ENCODE results near the gene ARID1B.

The ARID1B gene

GRCh38 chr6:156946370-156946936 lies 169.3 kb downstream of the ARID1B start:
- no peak overlapping the region for H3K4me3 ChIP-seq (ENCODE audit: control insufficient read depth, low read depth, low read length)
- no peak for TF ChIP-seq CTCF (IDR thresholded peaks at IDR 0.05; ENCODE audit: control insufficient read depth, insufficient read depth, low read depth, low read length, missing control alignments)

GRCh38 chr6:156948277-156948676 lies 171.1 kb downstream of the ARID1B start:
- DNase-seq (ENCODE audit: low read depth) = no peak
- no peak for TF ChIP-seq CTCF (IDR thresholded peaks at IDR 0.05; ENCODE audit: control insufficient read depth, insufficient read depth, low read depth, low read length, missing control alignments)
- H3K4me3 ChIP-seq (ENCODE audit: control insufficient read depth, low read depth, low read length) = no peak overlapping the region

More at GRCh38 chr6:156946370-156946936, 169.3 kb downstream of the ARID1B start:
- DNase-seq (ENCODE audit: low read depth) = no peak

DNA sequence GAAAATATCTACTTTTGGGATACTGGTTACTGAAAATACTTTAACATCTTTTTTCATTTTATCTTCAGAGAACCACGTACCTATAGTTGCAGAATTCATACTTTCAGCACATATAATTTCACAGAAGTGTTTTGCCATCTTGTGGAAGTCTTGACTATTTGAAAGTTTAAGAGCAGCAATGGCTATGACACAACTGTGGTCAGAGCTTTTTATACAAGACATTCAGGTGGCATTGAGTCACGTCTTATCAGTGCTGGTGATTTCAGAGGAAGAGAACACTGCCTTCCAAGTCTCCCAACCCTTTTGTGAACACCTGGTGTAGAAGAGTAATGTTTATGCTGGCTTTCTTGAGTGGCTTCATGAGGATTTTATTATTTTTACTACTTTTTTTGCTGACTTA lies 171.6 kb downstream of the ARID1B start:
- peak; percentile 47 for DNase-seq (ENCODE audit: low read depth)
- H3K4me3 ChIP-seq (ENCODE audit: control insufficient read depth, low read depth, low read length) = no peak overlapping the region
- no peak for TF ChIP-seq CTCF (IDR thresholded peaks at IDR 0.05; ENCODE audit: control insufficient read depth, insufficient read depth, low read depth, low read length, missing control alignments)

- TF ChIP-seq CTCF (IDR thresholded peaks at IDR 0.05; ENCODE audit: control insufficient read depth, insufficient read depth, low read depth, low read length, missing control alignments) = no peak
- H3K4me3 ChIP-seq (ENCODE audit: control insufficient read depth, low read depth, low read length) = no peak overlapping the region
- DNase-seq (ENCODE audit: low read depth) = no peak
Observed at GRCh38 chr6:156949376-156949775, 172.2 kb downstream of the ARID1B start.

GRCh38 chr6:156950084-156950483 lies 172.9 kb downstream of the ARID1B start:
- no peak for DNase-seq (ENCODE audit: low read depth)
- no peak overlapping the region for H3K4me3 ChIP-seq (ENCODE audit: control insufficient read depth, low read depth, low read length)
- no peak for TF ChIP-seq CTCF (IDR thresholded peaks at IDR 0.05; ENCODE audit: control insufficient read depth, insufficient read depth, low read depth, low read length, missing control alignments)

DNA sequence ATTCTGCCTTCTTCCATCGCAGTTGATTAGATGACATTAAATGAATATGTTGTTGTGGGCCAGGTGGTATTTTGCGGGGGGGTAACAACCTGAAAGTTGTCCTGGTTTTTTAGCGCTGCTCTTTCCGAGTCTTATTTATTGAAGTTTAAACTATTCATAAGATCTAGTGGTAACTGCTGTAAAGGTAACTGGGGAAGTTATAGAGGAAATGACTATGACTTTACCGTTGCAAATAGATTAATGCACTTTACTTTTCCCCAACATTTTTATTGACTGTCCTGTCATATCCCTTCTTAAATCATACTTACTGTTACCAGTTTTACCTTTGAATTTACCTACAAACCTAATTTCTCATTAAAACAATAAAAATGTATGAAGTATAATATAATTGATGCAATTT lies 173.4 kb downstream of the ARID1B start:
- no peak for TF ChIP-seq CTCF (IDR thresholded peaks at IDR 0.05; ENCODE audit: control insufficient read depth, insufficient read depth, low read depth, low read length, missing control alignments)
- H3K4me3 ChIP-seq (ENCODE audit: control insufficient read depth, low read depth, low read length) = no peak overlapping the region
- no peak for DNase-seq (ENCODE audit: low read depth)

DNA sequence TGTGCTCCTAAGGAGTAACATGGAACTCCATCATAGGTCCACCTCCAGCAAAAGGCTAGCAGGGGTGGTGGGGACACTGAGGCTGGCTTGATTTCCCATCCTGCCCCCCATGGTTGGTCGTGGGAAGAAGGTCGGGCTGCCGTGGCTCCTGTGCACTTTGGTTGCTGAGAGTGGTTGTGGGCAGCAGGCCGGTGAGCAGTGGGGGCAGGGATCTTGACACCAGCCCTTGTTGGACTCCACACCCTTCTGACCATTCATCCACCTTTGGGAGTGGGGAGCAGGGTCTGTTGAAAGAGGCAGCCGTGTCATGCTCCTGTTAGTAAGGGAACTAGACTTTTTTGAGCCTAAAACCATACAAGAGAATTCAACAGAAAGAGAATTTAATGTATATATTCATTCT lies 175.2 kb downstream of the ARID1B start:
- no peak for TF ChIP-seq CTCF (IDR thresholded peaks at IDR 0.05; ENCODE audit: control insufficient read depth, insufficient read depth, low read depth, low read length, missing control alignments)
- H3K4me3 ChIP-seq (ENCODE audit: control insufficient read depth, low read depth, low read length) = no peak overlapping the region
- no peak for DNase-seq (ENCODE audit: low read depth)
